ENCODE results near the gene SMPD3. TPM values are rescaled to one million over a fixed set of nuclear protein-coding genes. Genes with fewer than 3 reads are reported as not detected.

SMPD3 gene
- total RNA-seq, 1 experiment from 2014 or later = not detected

- no peak overlapping the region for H3K27ac Mint-ChIP-seq (ENCODE audit: low read depth, unreplicated experiment)
- intact Hi-C loops (cut with micrococcal nuclease) = no loop called here
- no peaks in the 10 kb centered on the region for H3K36me3 Mint-ChIP-seq (ENCODE audit: insufficient read depth, unreplicated experiment)
- peaks cover 8% of the 10 kb centered on the region for H3K27me3 Mint-ChIP-seq (ENCODE audit: insufficient read depth, unreplicated experiment)
- H3K9me3 Mint-ChIP-seq (ENCODE audit: unreplicated experiment) = no peaks in the 10 kb centered on the region
- BruUV-seq (replicated peaks) = no TSS peak
- no peak for TF ChIP-seq CTCF (IDR thresholded peaks at IDR 0.05; ENCODE audit: unreplicated experiment)
- no peak for DNase-seq (ENCODE audit: unreplicated experiment)
- no peaks in the 10 kb centered on the region for H3K4me1 Mint-ChIP-seq (ENCODE audit: insufficient read depth, unreplicated experiment)
- ChIA-PET CTCF (no interaction called here), POLR2A (no interaction called here)
- no peak overlapping the region for H3K4me3 Mint-ChIP-seq (ENCODE audit: unreplicated experiment)
Observed at GRCh38 chr16:68379472-68380347, 68.6 kb downstream of the SMPD3 start.

GRCh38 chr16:68378436-68379415 is 69.6 kb downstream of the SMPD3 start:
- H3K9me3 Mint-ChIP-seq (ENCODE audit: unreplicated experiment) = no peaks in the 10 kb centered on the region
- TF ChIP-seq CTCF (IDR thresholded peaks at IDR 0.05; ENCODE audit: unreplicated experiment) = no peak
- ChIA-PET POLR2A (no interaction called here), CTCF (interaction anchor here (0.8 to 1.1 kb wide), 3 partner anchors 10 to 131 kb away, joined by 3 to 5 read pairs (median 3); no protein-coding TSS in a partner anchor)
- peaks cover 18% of the 10 kb centered on the region for H3K27me3 Mint-ChIP-seq (ENCODE audit: insufficient read depth, unreplicated experiment)
- no peak for DNase-seq (ENCODE audit: unreplicated experiment)
- intact Hi-C loops (cut with micrococcal nuclease) = no loop called here
- H3K27ac Mint-ChIP-seq (ENCODE audit: low read depth, unreplicated experiment) = no peak overlapping the region
- BruUV-seq (replicated peaks) = no TSS peak
- H3K4me3 Mint-ChIP-seq (ENCODE audit: unreplicated experiment) = no peak overlapping the region
- H3K36me3 Mint-ChIP-seq (ENCODE audit: insufficient read depth, unreplicated experiment) = no peaks in the 10 kb centered on the region
- H3K4me1 Mint-ChIP-seq (ENCODE audit: insufficient read depth, unreplicated experiment) = no peaks in the 10 kb centered on the region

GRCh38 chr16:68377667-68378393 is 70.5 kb downstream of the SMPD3 start:
- H3K27ac Mint-ChIP-seq (ENCODE audit: low read depth, unreplicated experiment) = no peak overlapping the region
- intact Hi-C loops (cut with micrococcal nuclease) = no loop called here
- DNase-seq (ENCODE audit: unreplicated experiment) = no peak

More at GRCh38 chr16:68377667-68378393, 70.5 kb downstream of the SMPD3 start:
- no peaks in the 10 kb centered on the region for H3K36me3 Mint-ChIP-seq (ENCODE audit: insufficient read depth, unreplicated experiment)
- CTCF ChIA-PET = interaction anchor here (0.6 to 1.1 kb wide), 3 partner anchors 18 to 132 kb away, joined by 3 to 5 read pairs (median 3); no protein-coding TSS in a partner anchor
- no TSS peak for BruUV-seq (replicated peaks)
- H3K9me3 Mint-ChIP-seq (ENCODE audit: unreplicated experiment) = no peaks in the 10 kb centered on the region
- POLR2A ChIA-PET = no interaction called here
- no peak overlapping the region for H3K4me3 Mint-ChIP-seq (ENCODE audit: unreplicated experiment)
- H3K4me1 Mint-ChIP-seq (ENCODE audit: insufficient read depth, unreplicated experiment) = no peaks in the 10 kb centered on the region
- peaks cover 27% of the 10 kb centered on the region for H3K27me3 Mint-ChIP-seq (ENCODE audit: insufficient read depth, unreplicated experiment)
- no peak for TF ChIP-seq CTCF (IDR thresholded peaks at IDR 0.05; ENCODE audit: unreplicated experiment)

Measured in MCF 10A (cell line).